ENCODE measurements around the gene ZNF132.

Gene ZNF132

DNA sequence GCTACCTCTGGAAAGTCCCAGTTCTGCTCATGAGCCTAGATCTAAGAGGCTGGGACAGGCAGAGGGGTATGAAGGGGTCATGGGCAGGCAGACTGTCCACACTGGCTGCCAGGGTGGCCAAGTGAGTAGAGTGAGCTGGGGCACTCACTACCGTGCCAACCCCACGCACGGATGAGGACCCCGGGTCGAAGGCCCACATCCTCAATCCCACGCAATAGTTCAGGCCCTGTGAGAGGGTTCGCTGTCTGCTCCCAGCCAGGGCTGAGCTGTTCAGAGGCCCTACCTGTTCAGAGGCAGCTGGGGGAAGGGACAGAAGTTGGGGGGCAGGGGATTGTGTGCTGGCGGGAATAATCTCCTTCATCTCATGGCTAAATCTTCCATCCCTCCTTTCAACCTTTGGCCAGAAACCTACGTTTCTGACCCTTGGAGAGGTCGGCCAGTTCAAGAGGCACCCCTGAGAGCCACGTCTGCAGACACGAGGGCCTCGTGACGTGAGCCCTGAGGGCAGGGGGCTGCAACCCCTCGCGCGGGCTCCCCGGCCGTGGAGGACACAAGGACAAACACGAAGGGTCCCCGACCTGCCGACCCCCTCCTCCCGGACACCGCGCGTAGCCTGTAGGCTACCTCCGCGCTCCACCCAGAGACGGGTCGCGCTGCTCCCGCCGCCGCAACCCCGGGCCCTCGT is 53.9 kb downstream of the ZNF132 start:
- TF ChIP-seq, protein P1, sequence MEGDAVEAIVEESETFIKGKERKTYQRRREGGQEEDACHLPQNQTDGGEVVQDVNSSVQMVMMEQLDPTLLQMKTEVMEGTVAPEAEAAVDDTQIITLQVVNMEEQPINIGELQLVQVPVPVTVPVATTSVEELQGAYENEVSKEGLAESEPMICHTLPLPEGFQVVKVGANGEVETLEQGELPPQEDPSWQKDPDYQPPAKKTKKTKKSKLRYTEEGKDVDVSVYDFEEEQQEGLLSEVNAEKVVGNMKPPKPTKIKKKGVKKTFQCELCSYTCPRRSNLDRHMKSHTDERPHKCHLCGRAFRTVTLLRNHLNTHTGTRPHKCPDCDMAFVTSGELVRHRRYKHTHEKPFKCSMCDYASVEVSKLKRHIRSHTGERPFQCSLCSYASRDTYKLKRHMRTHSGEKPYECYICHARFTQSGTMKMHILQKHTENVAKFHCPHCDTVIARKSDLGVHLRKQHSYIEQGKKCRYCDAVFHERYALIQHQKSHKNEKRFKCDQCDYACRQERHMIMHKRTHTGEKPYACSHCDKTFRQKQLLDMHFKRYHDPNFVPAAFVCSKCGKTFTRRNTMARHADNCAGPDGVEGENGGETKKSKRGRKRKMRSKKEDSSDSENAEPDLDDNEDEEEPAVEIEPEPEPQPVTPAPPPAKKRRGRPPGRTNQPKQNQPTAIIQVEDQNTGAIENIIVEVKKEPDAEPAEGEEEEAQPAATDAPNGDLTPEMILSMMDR (conservative IDR thresholded peaks at IDR 0.05; ENCODE audit: low read length), result no peak
- DNase-seq (ENCODE audit: low read depth), result no peak
- H3K4me3 ChIP-seq (ENCODE audit: low read length), result peak overlapping the region; percentile 94

DNA sequence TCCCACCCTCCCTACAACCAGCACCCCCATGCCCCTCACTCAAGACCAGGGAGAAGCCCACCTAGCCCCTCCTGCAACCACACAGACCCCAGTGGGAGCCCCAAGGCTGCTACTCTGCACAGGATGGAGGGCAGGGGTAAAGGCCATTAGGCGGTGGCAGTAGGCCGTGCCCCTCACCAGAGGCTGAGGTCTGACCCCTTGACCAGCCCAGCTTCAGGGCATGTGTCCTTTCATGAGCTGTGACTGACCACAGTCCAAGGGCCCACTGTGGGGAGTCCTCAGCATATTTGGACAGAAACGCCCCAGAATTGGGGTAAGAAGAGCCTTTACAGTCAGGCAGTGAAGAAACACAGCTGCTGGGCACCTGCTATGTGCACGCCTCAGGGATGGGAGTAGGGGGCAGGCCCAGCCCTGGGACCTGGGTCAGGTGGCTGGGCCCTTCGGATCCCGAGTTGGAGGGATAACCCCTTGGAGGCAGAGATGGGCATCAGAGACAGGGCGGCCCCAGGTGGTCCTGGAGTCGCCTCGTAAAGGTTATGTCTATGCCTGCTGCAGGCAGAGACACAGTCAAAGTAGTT is 54.6 kb downstream of the ZNF132 start:
- TF ChIP-seq, protein P1 (conservative IDR thresholded peaks at IDR 0.05; ENCODE audit: low read length), result no peak

DNA sequence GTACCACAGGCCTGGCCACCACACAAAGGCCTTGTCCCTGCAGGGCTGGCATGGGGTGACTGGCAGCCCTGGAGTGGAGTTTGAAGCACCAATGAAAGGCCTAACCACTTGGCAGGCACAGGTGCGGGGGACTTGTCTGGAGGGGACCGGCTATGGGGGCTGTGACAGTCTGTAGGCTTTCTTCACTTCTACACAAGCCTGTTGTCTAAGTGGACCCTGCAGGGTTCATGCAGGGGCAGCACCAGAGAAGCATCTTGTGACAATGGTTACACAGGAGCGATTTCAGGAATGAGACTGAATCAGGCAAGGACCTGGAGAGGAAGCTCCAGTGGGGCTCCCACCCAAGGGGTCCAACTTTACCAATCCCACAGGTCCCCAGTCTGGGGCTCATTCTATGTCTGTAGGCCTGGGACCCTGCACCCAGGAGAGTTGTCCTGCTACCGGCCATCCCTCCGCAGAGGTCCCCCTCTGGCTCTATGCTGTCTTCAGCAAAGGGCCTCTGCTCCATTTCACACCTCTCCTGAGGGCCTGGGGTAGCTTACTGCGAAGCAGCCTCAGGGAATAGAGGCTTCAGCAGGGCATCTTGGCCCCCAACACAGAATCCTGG is 56.9 kb downstream of the ZNF132 start:
- H3K4me3 ChIP-seq (ENCODE audit: low read length), result no peak overlapping the region
- DNase-seq (ENCODE audit: low read depth), result no peak
- TF ChIP-seq, protein P1 (conservative IDR thresholded peaks at IDR 0.05; ENCODE audit: low read length), result no peak

More for the DNA sequence above, 54.6 kb downstream of the ZNF132 start:
- H3K4me3 ChIP-seq (ENCODE audit: low read length), result peak overlapping the region; percentile 94
- DNase-seq (ENCODE audit: low read depth), result no peak

Measured in AG10803 (cell line).